Activated T-cell treated with anti-CD3 and anti-CD28 coated beads, Interleukin-2, amount 50 U/mL, for 24 hours (primary cell): ENCODE measurements around the gene TXNRD1.
"Not testable (repeated sequence)": the region's sequence is repeated elsewhere in the genome, so short reads cannot be mapped to it uniquely, and the experiment has no call there.

Source experiments
- DNase-seq: peaks from one replicate; pipeline ENCODE4 v3.0.0-alpha.2; 2020
- H3K27ac Mint-ChIP-seq: 2 replicates; pipeline ENCODE4 v1.8.0; 2020; ENCODE audit warnings: mild to moderate bottlenecking, mixed read lengths
- H3K27me3 Mint-ChIP-seq: 2 replicates; pipeline ENCODE4 v1.8.0; 2020; ENCODE audit warnings: mixed read lengths
- H3K36me3 Mint-ChIP-seq: 2 replicates; pipeline ENCODE4 v1.8.0; 2020; ENCODE audit warnings: low read depth, mixed read lengths
- H3K4me1 Mint-ChIP-seq: 2 replicates; pipeline ENCODE4 v1.8.0; 2020; ENCODE audit warnings: low read depth, mixed read lengths
- H3K4me3 Mint-ChIP-seq: 2 replicates; pipeline ENCODE4 v1.8.0; 2020; ENCODE audit warnings: mild to moderate bottlenecking, moderate library complexity, mixed read lengths
- H3K9me3 Mint-ChIP-seq: 2 replicates; pipeline ENCODE4 v1.8.0; 2020; ENCODE audit warnings: mixed read lengths

TXNRD1 gene

DNA sequence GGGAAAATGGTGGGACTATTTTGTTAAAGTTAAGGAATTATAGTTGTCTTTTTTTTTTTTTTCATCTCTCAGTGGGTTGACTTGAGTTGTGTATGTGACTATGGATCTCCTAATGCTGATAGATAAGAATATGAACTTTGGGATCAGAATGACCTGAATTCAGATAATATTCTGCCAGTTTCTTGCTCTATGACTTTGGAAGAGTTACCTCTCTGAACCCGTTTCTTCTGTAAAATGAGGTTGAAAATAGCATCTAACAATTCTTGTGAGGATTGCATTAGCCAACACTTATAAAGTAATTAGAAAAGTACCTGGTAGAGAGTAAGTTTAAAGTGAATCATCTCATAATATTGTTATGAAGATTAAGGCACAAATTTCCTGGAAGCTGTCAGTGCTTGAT is 106.4 kb downstream of the TXNRD1 start:
- Mint-ChIP-seq H3K27me3 (no peaks in the 10 kb centered on the region), H3K4me3 (no peak overlapping the region), H3K9me3 (no peaks in the 10 kb centered on the region), H3K27ac (peak overlapping the region; percentile 53), H3K4me1 (peaks cover 1% of the 10 kb centered on the region), H3K36me3 (peaks cover 88% of the 10 kb centered on the region)
- DNase-seq = no peak

- H3K4me3 Mint-ChIP-seq, H3K9me3 Mint-ChIP-seq, H3K27me3 Mint-ChIP-seq, DNase-seq, H3K4me1 Mint-ChIP-seq, H3K27ac Mint-ChIP-seq: not testable (repeated sequence)
- H3K36me3 Mint-ChIP-seq = peaks cover 88% of the 10 kb centered on the region
Observed at GRCh38 chr12:104322533-104322932, 107.0 kb downstream of the TXNRD1 start.

DNA sequence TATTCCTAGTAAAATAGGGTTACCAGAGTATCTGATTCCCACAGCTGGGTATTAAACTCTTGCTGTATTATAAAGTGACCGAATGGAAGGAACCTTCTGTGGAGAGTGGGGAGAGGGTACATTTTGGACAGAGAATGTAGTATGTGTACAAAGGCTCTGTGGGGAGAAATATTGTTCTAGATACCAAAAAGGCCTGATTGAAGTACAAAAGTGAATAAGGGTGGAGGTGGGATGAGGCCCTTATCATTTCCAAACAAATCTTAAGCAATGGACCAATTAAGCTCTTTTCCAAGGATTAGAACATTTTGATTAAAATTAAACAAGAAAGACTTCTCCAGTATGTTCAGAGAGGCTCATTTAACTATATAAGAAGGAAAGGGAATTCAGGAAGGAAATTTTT is 108.3 kb downstream of the TXNRD1 start:
- no peak overlapping the region for H3K27ac Mint-ChIP-seq
- H3K36me3 Mint-ChIP-seq = peaks cover 85% of the 10 kb centered on the region
- H3K4me1 Mint-ChIP-seq = peaks cover 1% of the 10 kb centered on the region
- H3K9me3 Mint-ChIP-seq = no peaks in the 10 kb centered on the region
- no peaks in the 10 kb centered on the region for H3K27me3 Mint-ChIP-seq
- DNase-seq = no peak
- no peak overlapping the region for H3K4me3 Mint-ChIP-seq

- H3K27me3 Mint-ChIP-seq, H3K27ac Mint-ChIP-seq, H3K4me3 Mint-ChIP-seq, H3K9me3 Mint-ChIP-seq, DNase-seq, H3K4me1 Mint-ChIP-seq: not testable (repeated sequence)
- H3K36me3 Mint-ChIP-seq = peaks cover 79% of the 10 kb centered on the region
Observed at GRCh38 chr12:104328278-104328677, 112.7 kb downstream of the TXNRD1 start.

DNA sequence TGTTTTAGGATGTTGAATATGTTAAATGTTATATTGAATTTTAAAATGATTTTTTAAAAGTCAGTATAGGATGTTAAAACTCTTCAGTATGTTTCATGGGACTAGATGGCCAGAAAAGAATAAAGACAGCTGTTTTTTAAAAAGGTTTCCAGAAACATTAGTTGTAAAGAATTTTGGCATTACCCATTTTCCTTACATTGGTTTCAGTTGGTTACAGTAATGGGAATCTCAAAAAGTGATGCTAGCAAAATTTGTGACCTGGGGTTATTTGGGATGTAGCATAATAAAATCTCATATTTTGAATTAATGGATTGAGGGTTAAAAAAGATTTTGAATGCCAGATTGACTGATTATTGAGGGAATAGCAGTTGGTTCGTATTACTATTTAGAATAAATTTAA is 113.2 kb downstream of the TXNRD1 start:
- Mint-ChIP-seq H3K36me3 (peaks cover 82% of the 10 kb centered on the region), H3K4me1 (no peaks in the 10 kb centered on the region), H3K27ac (no peak overlapping the region), H3K9me3 (no peaks in the 10 kb centered on the region), H3K4me3 (no peak overlapping the region), H3K27me3 (no peaks in the 10 kb centered on the region)
- DNase-seq = no peak

- Mint-ChIP-seq H3K27ac (no peak overlapping the region), H3K36me3 (peaks cover 83% of the 10 kb centered on the region), H3K27me3 (no peaks in the 10 kb centered on the region), H3K4me1 (no peaks in the 10 kb centered on the region), H3K4me3 (no peak overlapping the region), H3K9me3 (no peaks in the 10 kb centered on the region)
- no peak for DNase-seq
Observed at GRCh38 chr12:104329707-104330532, 114.3 kb downstream of the TXNRD1 start.

DNA sequence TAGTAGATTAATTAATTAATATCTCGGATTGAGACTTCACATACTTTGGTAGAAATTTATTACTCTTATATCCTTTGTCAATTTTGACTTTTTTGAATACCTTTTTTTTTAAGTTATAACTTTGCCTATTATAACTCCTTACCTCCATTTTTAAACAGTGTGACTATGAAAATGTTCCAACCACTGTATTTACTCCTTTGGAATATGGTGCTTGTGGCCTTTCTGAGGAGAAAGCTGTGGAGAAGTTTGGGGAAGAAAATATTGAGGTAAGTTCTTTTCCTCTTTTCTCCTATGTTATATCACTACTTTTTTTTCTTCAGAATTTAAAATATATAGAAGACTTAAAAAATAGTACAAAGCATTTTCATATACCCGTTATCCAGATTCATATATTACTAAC is 115.8 kb downstream of the TXNRD1 start:
- peaks cover 82% of the 10 kb centered on the region for H3K36me3 Mint-ChIP-seq
- H3K27me3 Mint-ChIP-seq = no peaks in the 10 kb centered on the region
- H3K4me1 Mint-ChIP-seq = no peaks in the 10 kb centered on the region
- H3K4me3 Mint-ChIP-seq = no peak overlapping the region
- H3K9me3 Mint-ChIP-seq = no peaks in the 10 kb centered on the region
- no peak for DNase-seq
- H3K27ac Mint-ChIP-seq = no peak overlapping the region

DNA sequence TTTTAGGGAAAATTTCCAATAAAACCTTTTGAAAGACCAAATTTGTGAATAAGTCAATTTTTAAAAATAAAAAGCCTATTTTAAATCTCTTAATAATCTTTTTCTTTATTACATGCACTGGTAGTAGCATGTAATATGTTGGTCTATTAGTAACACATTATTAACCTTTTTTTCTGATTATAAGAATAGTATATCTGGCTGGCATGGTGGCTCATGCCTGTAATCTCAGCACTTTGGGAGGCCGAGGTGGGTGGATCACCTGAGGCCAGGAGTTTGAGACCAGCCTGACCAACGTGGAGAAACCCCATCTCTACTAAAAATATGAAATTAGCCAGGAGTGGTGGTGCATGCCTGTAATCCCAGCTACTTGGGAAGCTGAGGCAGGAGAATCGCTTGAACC is 116.7 kb downstream of the TXNRD1 start:
- not testable (repeated sequence) for H3K4me1 Mint-ChIP-seq, H3K9me3 Mint-ChIP-seq, H3K27me3 Mint-ChIP-seq, DNase-seq, H3K27ac Mint-ChIP-seq, H3K4me3 Mint-ChIP-seq
- H3K36me3 Mint-ChIP-seq = peaks cover 82% of the 10 kb centered on the region

DNA sequence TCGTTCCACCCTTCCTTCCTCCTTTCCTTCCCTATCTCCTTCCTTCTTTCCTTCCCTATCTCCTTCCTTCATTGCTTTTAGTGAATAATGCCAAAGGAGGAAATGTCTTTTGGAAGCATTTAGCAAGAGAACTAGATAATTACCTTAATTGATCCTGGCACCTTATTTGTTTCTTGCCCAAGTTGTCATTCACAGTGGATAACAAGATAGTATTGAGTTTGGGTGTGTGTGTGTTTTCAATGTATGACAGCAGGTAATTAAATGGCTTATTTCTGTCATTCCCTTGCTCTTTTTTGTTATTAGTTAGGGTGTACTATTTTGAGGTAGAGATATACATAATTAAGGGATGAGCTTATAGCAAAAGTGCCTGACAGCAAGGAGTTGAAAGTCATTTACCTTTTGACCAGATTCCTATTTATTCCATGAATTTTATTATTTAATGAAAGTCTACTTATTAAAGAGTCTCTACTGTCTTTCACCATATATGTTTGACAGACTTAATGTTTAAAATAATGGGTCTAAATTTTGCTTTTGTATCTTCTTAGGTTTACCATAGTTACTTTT is 118.2 kb downstream of the TXNRD1 start:
- H3K4me3 Mint-ChIP-seq = no peak overlapping the region
- H3K9me3 Mint-ChIP-seq = no peaks in the 10 kb centered on the region
- peaks cover 81% of the 10 kb centered on the region for H3K36me3 Mint-ChIP-seq
- no peak overlapping the region for H3K27ac Mint-ChIP-seq
- H3K27me3 Mint-ChIP-seq = no peaks in the 10 kb centered on the region
- H3K4me1 Mint-ChIP-seq = no peaks in the 10 kb centered on the region
- DNase-seq = no peak

- no peaks in the 10 kb centered on the region for H3K27me3 Mint-ChIP-seq
- no peaks in the 10 kb centered on the region for H3K9me3 Mint-ChIP-seq
- no peak for DNase-seq
- H3K27ac Mint-ChIP-seq = peak overlapping the region; percentile 33
- no peak overlapping the region for H3K4me3 Mint-ChIP-seq
- no peaks in the 10 kb centered on the region for H3K4me1 Mint-ChIP-seq
- peaks cover 82% of the 10 kb centered on the region for H3K36me3 Mint-ChIP-seq
Observed at GRCh38 chr12:104334581-104334980, 119.0 kb downstream of the TXNRD1 start.

- H3K36me3 Mint-ChIP-seq = peaks cover 85% of the 10 kb centered on the region
- H3K4me3 Mint-ChIP-seq = no peak overlapping the region
- no peak for DNase-seq
- no peaks in the 10 kb centered on the region for H3K27me3 Mint-ChIP-seq
- no peaks in the 10 kb centered on the region for H3K4me1 Mint-ChIP-seq
- H3K27ac Mint-ChIP-seq = no peak overlapping the region
- no peaks in the 10 kb centered on the region for H3K9me3 Mint-ChIP-seq
Observed at GRCh38 chr12:104336115-104336514, 120.5 kb downstream of the TXNRD1 start.

GRCh38 chr12:104337030-104337558 is 121.5 kb downstream of the TXNRD1 start:
- H3K4me3 Mint-ChIP-seq = no peak overlapping the region
- H3K4me1 Mint-ChIP-seq = no peaks in the 10 kb centered on the region
- no peaks in the 10 kb centered on the region for H3K27me3 Mint-ChIP-seq
- H3K36me3 Mint-ChIP-seq = peaks cover 85% of the 10 kb centered on the region
- no peak for DNase-seq
- no peaks in the 10 kb centered on the region for H3K9me3 Mint-ChIP-seq
- H3K27ac Mint-ChIP-seq = no peak overlapping the region

DNA sequence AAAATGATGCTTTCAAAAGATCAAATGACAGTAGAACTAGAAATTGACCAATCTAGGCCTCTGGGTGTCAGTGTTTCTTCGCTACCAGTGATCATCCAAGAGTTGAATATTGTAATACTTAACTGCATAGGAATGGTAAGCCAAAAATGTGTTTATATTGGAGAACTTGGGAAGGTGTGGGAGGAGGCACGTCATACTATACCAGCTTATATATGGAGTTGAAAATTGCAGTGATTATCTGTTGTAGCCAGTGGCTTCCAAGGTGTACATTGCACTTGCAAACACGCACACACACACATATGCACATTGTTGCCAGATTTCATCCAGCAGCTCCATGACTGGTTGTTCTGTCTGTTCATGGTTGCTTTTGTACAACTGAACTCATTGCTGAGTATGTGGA is 124.1 kb downstream of the TXNRD1 start:
- peaks cover 2% of the 10 kb centered on the region for H3K4me1 Mint-ChIP-seq
- H3K27me3 Mint-ChIP-seq = no peaks in the 10 kb centered on the region
- H3K4me3 Mint-ChIP-seq = no peak overlapping the region
- DNase-seq = no peak
- no peak overlapping the region for H3K27ac Mint-ChIP-seq
- H3K36me3 Mint-ChIP-seq = peaks cover 94% of the 10 kb centered on the region
- no peaks in the 10 kb centered on the region for H3K9me3 Mint-ChIP-seq

GRCh38 chr12:104340177-104340576 is 124.6 kb downstream of the TXNRD1 start:
- H3K9me3 Mint-ChIP-seq = no peaks in the 10 kb centered on the region
- H3K27ac Mint-ChIP-seq = no peak overlapping the region
- no peak for DNase-seq
- peaks cover 2% of the 10 kb centered on the region for H3K4me1 Mint-ChIP-seq
- no peak overlapping the region for H3K4me3 Mint-ChIP-seq
- no peaks in the 10 kb centered on the region for H3K27me3 Mint-ChIP-seq
- H3K36me3 Mint-ChIP-seq = peaks cover 94% of the 10 kb centered on the region

DNA sequence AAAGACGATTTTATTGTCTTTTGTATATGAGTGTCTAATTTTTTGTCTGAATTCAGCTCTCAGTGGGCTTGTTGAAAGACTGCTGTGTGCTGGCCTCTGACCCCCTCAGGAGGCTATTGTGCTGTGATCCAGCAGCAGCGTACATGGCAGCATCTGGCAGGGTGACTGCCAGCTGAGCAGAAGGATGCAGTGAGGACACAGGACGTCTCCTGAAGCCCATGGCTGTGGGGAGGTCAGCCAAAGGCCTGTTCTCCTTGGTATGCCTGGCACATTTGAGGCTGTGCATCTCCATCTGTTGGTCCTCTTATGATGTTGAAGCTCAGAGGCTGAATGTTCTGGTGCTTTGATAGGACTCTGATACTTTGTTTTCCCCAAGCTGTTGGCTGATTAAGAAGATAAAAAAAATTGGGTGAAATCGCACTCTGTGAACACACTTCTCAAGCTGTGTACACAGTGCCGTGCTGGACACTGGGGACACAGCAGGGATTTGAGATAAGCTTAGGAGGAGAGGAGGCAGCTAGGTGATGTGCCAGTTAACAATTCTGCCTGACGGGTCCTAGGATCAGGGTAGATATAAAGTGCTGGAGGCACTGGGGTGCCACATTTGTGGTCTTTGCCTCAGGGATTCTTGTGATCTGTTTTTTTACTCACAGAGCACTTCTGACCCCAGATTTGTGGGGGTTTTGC is 125.5 kb downstream of the TXNRD1 start:
- H3K4me1 Mint-ChIP-seq = peaks cover 2% of the 10 kb centered on the region
- H3K27me3 Mint-ChIP-seq = no peaks in the 10 kb centered on the region
- H3K27ac Mint-ChIP-seq = no peak overlapping the region
- peaks cover 93% of the 10 kb centered on the region for H3K36me3 Mint-ChIP-seq
- no peak for DNase-seq
- H3K4me3 Mint-ChIP-seq = no peak overlapping the region
- no peaks in the 10 kb centered on the region for H3K9me3 Mint-ChIP-seq
